HepG2 (cell line): ENCODE results near the gene PLXNB2. TPM values are rescaled to one million over a fixed set of nuclear protein-coding genes. Genes with fewer than 3 reads are reported as not detected.

Experiments used
- AKNA ChIP-seq: sonication (generic); formaldehyde crosslinking; IDR thresholded peaks from 2 replicates; pipeline ENCODE4 v1.4.0; 2020; ENCODE audit warnings: missing genetic modification reagents, borderline replicate concordance
- ARID5B ChIP-seq: IDR thresholded peaks from 2 replicates; pipeline ENCODE4 v1.4.0; 2020; ENCODE audit warnings: mild to moderate bottlenecking, missing genetic modification reagents
- BRF2 ChIP-seq: sonication (generic); formaldehyde crosslinking; IDR thresholded peaks from 2 replicates; pipeline ENCODE4 v1.8.1; 2022; ENCODE audit warnings: mild to moderate bottlenecking, missing genetic modification reagents
- E2F5 ChIP-seq: sonication (generic); formaldehyde crosslinking; conservative IDR thresholded peaks from 2 replicates; pipeline ENCODE4 v1.4.0; 2020; ENCODE audit warnings: missing genetic modification reagents
- GPBP1L1 ChIP-seq: sonication (generic); formaldehyde crosslinking; IDR thresholded peaks from 2 replicates; pipeline ENCODE4 v1.5.0; 2020; ENCODE audit warnings: mild to moderate bottlenecking, missing genetic modification reagents
- JDP2 ChIP-seq: sonication (generic); formaldehyde crosslinking; IDR thresholded peaks from 2 replicates; pipeline ENCODE4 v1.8.1; 2022; ENCODE audit warnings: missing genetic modification reagents, borderline replicate concordance
- KLF6 ChIP-seq: IDR thresholded peaks from 2 replicates; pipeline ENCODE4 v1.8.0; 2016; ENCODE audit warnings: missing biosample characterization, missing genetic modification reagents
- LRRFIP1 ChIP-seq: sonication (generic); formaldehyde crosslinking; conservative IDR thresholded peaks from 2 replicates; pipeline ENCODE4 v1.4.0; 2020; ENCODE audit warnings: missing genetic modification reagents
- NR2C2 ChIP-seq: sonication (generic); formaldehyde crosslinking; IDR thresholded peaks from 2 replicates; pipeline ENCODE4 v1.4.0; 2020; ENCODE audit warnings: missing genetic modification reagents, mild to moderate bottlenecking, moderate library complexity, borderline replicate concordance
- ZNF562 ChIP-seq: sonication (generic); formaldehyde crosslinking; IDR thresholded peaks from 2 replicates; pipeline ENCODE4 v1.8.0; 2022; ENCODE audit warnings: missing genetic modification reagents, borderline replicate concordance
- ZNF598 ChIP-seq: sonication (generic); formaldehyde crosslinking; IDR thresholded peaks from 2 replicates; pipeline ENCODE4 v1.5.1; 2020; ENCODE audit warnings: mild to moderate bottlenecking, missing genetic modification reagents, borderline replicate concordance
- polyA plus RNA-seq, 8 experiments: library from polyadenylated mRNA; depleted of rRNA in 3 of 8; stranded (reverse) in 7 of 8; unstranded in 1 of 8; fragments of >200 nt; fragmentation: Illumina TruSeq in 4 of 8; extraction: Trizol in 4 of 8; gene quantifications; 2 replicates each; pipeline versions ENCODE4 v1.2.1 to v1.2.3, GENCODE V29; 2011 to 2016; ENCODE audit warnings: low read depth in 4 of 8, missing spikeins in 1 of 8, mixed read lengths in 1 of 8; ENCODE audit not compliant: insufficient read depth in 1 of 8
- total RNA-seq, 5 experiments: library from RNA; depleted of rRNA; stranded (reverse); fragments of >200 nt; fragmentation: Illumina TruSeq; extraction: Trizol; gene quantifications; 2 replicates each; pipeline ENCODE4 v1.2.3, GENCODE V29; 2016; ENCODE audit warnings: low read depth in 1 of 5

The PLXNB2 gene
- total and polyA plus RNA-seq, 2 of the 13 experiments (the other 11 are each of a cell fraction or from before 2014, with no cell fraction given), result 32.6 to 68.9 TPM

GRCh38 chr22:50293441-50294318 is 13.8 kb downstream of the PLXNB2 start (continued):
- TF ChIP-seq BRF2 (CRISPR knock-in tag) (no peak), JDP2 (CRISPR knock-in tag) (no peak), ARID5B (CRISPR knock-in tag) (peak; percentile 65; the same call in 1 of the 2 replicates), KLF6 (peak; percentile 39; the same call in 1 of the 2 replicates), E2F5 (no peak), ZNF562 (CRISPR knock-in tag) (no peak), GPBP1L1 (CRISPR knock-in tag) (no peak), ZNF598 (CRISPR knock-in tag) (no peak; the same call in 1 of the 2 replicates), LRRFIP1 (no peak), AKNA (CRISPR knock-in tag) (no peak), NR2C2 (peak; percentile 65)
